HEK293T (cell line): ENCODE data around the gene SOX18.

ENCODE experiments used
- CTCF ChIA-PET: fragments of 350-600 bp; formaldehyde crosslinking; extraction: SDS; loops from one replicate; lab custom pipeline; 2021; ENCODE audit warnings: antibody characterized with exemption, inconsistent platforms; lab: Yijun Ruan, JAX
- POLR2A ChIA-PET: fragments of 350-600 bp; formaldehyde crosslinking; extraction: SDS; loops from one replicate; lab custom pipeline; 2020; ENCODE audit warnings: antibody characterized with exemption, inconsistent platforms; lab: Yijun Ruan, JAX
- DNase-seq: peaks from one replicate; pipeline ENCODE4 v3.0.0; 2012; ENCODE audit warnings: mixed read lengths; ENCODE audit errors: extremely low spot score
- ARNT ChIP-seq: fragments of 450-650 bp; IDR thresholded peaks from 2 replicates; pipeline ENCODE4 v1.6.1; 2017; ENCODE audit warnings: mild to moderate bottlenecking
- BHLHE40 ChIP-seq: fragments of 450-650 bp; IDR thresholded peaks from 2 replicates; pipeline ENCODE4 v1.6.1; 2016; ENCODE audit warnings: mild to moderate bottlenecking, moderate library complexity, borderline replicate concordance
- CTBP1 ChIP-seq: fragments of 450-650 bp; IDR thresholded peaks from 2 replicates; pipeline ENCODE4 v1.6.1; 2016; ENCODE audit warnings: borderline replicate concordance
- ELF4 ChIP-seq: fragments of 450-650 bp; IDR thresholded peaks from 2 replicates; pipeline ENCODE4 v1.6.1; 2017; ENCODE audit warnings: antibody characterized with exemption
- FOXA1 ChIP-seq: fragments of 450-650 bp; IDR thresholded peaks from 2 replicates; pipeline ENCODE4 v1.6.1; 2016; ENCODE audit warnings: mild to moderate bottlenecking
- FOXK2 ChIP-seq: fragments of 450-650 bp; IDR thresholded peaks from 2 replicates; pipeline ENCODE4 v1.6.1; 2016; ENCODE audit warnings: mild to moderate bottlenecking
- FOXM1 ChIP-seq: fragments of 450-650 bp; IDR thresholded peaks from 2 replicates; pipeline ENCODE4 v1.6.1; 2017; ENCODE audit warnings: mild to moderate bottlenecking, borderline replicate concordance
- HDGF ChIP-seq: fragments of 450-650 bp; IDR thresholded peaks from 2 replicates; pipeline ENCODE4 v1.6.1; 2017; ENCODE audit warnings: antibody characterized with exemption, borderline replicate concordance
- L3MBTL2 ChIP-seq: fragments of 450-650 bp; conservative IDR thresholded peaks from 2 replicates; pipeline ENCODE4 v1.6.1; 2016; ENCODE audit warnings: mild to moderate bottlenecking
- LEF1 ChIP-seq: fragments of 450-650 bp; IDR thresholded peaks from 2 replicates; pipeline ENCODE4 v1.6.1; 2017; ENCODE audit warnings: mild to moderate bottlenecking, borderline replicate concordance
- NFRKB ChIP-seq: fragments of 450-650 bp; IDR thresholded peaks from 2 replicates; pipeline ENCODE4 v1.6.1; 2016; ENCODE audit warnings: mild to moderate bottlenecking, moderate library complexity
- PKNOX1 ChIP-seq: fragments of 450-650 bp; IDR thresholded peaks from 2 replicates; pipeline ENCODE4 v1.6.1; 2016
- SP1 ChIP-seq: fragments of 450-650 bp; IDR thresholded peaks from 2 replicates; pipeline ENCODE4 v1.6.1; 2017
- SUZ12 ChIP-seq: fragments of 450-650 bp; IDR thresholded peaks from 2 replicates; pipeline ENCODE4 v1.6.1; 2016; ENCODE audit warnings: mild to moderate bottlenecking
- TARDBP ChIP-seq: fragments of 450-650 bp; IDR thresholded peaks from 2 replicates; pipeline ENCODE4 v1.6.1; 2016
- ZNF384 ChIP-seq: fragments of 450-650 bp; IDR thresholded peaks from 2 replicates; pipeline ENCODE4 v1.6.1; 2016

SOX18 gene

GRCh38 chr20:64086801-64087200 is 37.4 kb upstream of the SOX18 start:
- ChIA-PET CTCF (no interaction called here), POLR2A (no interaction called here)
- TF ChIP-seq TARDBP (no peak), NFRKB (no peak), FOXK2 (no peak), LEF1 (no peak), CTBP1 (no peak), FOXA1 (no peak), ELF4 (no peak), FOXM1 (no peak), ARNT (no peak), HDGF (no peak), ZNF384 (no peak), SP1 (no peak)
- no peak for DNase-seq

GRCh38 chr20:64084685-64085152 is 35.3 kb upstream of the SOX18 start:
- DNase-seq: no peak
- CTCF ChIA-PET: interaction anchor here (0.7 to 1.7 kb wide), 2 partner anchors 15 to 35 kb away, joined by 3 to 12 read pairs; no protein-coding TSS in a partner anchor
- POLR2A ChIA-PET: interaction anchor here (1.5 to 1.6 kb wide), 2 partner anchors 31 to 104 kb away, joined by 4 read pairs; partner anchors contain the start of gene PRPF6
- TF ChIP-seq ELF4 (no peak), FOXK2 (no peak)

GRCh38 chr20:64083804-64084684 is 34.6 kb upstream of the SOX18 start, which contains the start of gene LKAAEAR1:
LKAAEAR1 (minus strand) TSS chr20:64084398; CDS start chr20:64084219, 179 bp downstream.
- ChIA-PET POLR2A (interaction anchor here (1.5 to 1.6 kb wide), 2 partner anchors 30 to 103 kb away, joined by 4 read pairs; partner anchors contain the start of gene PRPF6), CTCF (interaction anchor here (0.7 to 1.7 kb wide), 7 partner anchors 15 to 36 kb away, joined by 3 to 12 read pairs (median 3); no protein-coding TSS in a partner anchor)
- TF ChIP-seq NFRKB (no peak), SUZ12 (no peak), FOXM1 (no peak), PKNOX1 (no peak), CTBP1 (no peak), SP1 (no peak), ZNF384 (no peak), TARDBP (no peak), L3MBTL2 (no peak), ARNT (no peak), ELF4 (no peak), LEF1 (no peak), BHLHE40 (no peak)
- no peak for DNase-seq

- CTCF ChIA-PET: interaction anchor here (0.7 to 1.7 kb wide), 6 partner anchors 16 to 37 kb away, joined by 3 to 12 read pairs (median 3); no protein-coding TSS in a partner anchor
- TF ChIP-seq NFRKB (no peak), FOXK2 (no peak), L3MBTL2 (no peak; the same call in 1 of the 2 replicates), HDGF (no peak), FOXA1 (no peak), ELF4 (no peak), LEF1 (no peak), PKNOX1 (no peak), SUZ12 (no peak), CTBP1 (no peak), TARDBP (no peak), ARNT (no peak)
- DNase-seq: peak; percentile 79
- POLR2A ChIA-PET: no interaction called here
Observed at GRCh38 chr20:64083378-64083803, 34.0 kb upstream of the SOX18 start.

GRCh38 chr20:64082820-64083377 is 33.5 kb upstream of the SOX18 start:
- CTCF ChIA-PET: interaction anchor here (1.0 to 1.7 kb wide), 4 partner anchors 20 to 37 kb away, joined by 3 to 12 read pairs (median 4); no protein-coding TSS in a partner anchor
- POLR2A ChIA-PET: interaction anchor here (5.3 kb wide), 1 partner anchor 21 kb away, joined by 38 read pairs; the partner anchor contains the start of gene TCEA2
- no peak for DNase-seq
- TF ChIP-seq ELF4: no peak
- no peak for TF ChIP-seq SP1
- TF ChIP-seq ARNT: no peak
- TF ChIP-seq L3MBTL2: no peak
- no peak for TF ChIP-seq ZNF384
- no peak for TF ChIP-seq TARDBP
- no peak for TF ChIP-seq LEF1
- no peak for TF ChIP-seq FOXA1
- no peak for TF ChIP-seq CTBP1
- no peak for TF ChIP-seq PKNOX1
- TF ChIP-seq FOXM1: no peak
- no peak for TF ChIP-seq BHLHE40
- TF ChIP-seq FOXK2: no peak
